ENCODE data around the gene CHST11.

The CHST11 gene

GRCh38 chr12:104680491-104680890, 223.7 kb downstream of the CHST11 start:
- no peak for TF ChIP-seq CTCF (IDR thresholded peaks at IDR 0.05; ENCODE audit: control insufficient read depth, extremely low read depth, insufficient read depth)
- H3K4me3 ChIP-seq (ENCODE audit: low read depth, low read length): no peak overlapping the region
- no peak for DNase-seq (ENCODE audit: low read depth)

GRCh38 chr12:104681012-104681690, 224.4 kb downstream of the CHST11 start:
- TF ChIP-seq CTCF (IDR thresholded peaks at IDR 0.05; ENCODE audit: control insufficient read depth, extremely low read depth, insufficient read depth): no peak
- no peak for DNase-seq (ENCODE audit: low read depth)

GRCh38 chr12:104682790-104683279, 226.1 kb downstream of the CHST11 start:
- no peak for TF ChIP-seq CTCF (IDR thresholded peaks at IDR 0.05; ENCODE audit: control insufficient read depth, extremely low read depth, insufficient read depth)
- no peak overlapping the region for H3K4me3 ChIP-seq (ENCODE audit: low read depth, low read length)
- no peak for DNase-seq (ENCODE audit: low read depth)

More at GRCh38 chr12:104681012-104681690, 224.4 kb downstream of the CHST11 start:
- H3K4me3 ChIP-seq (ENCODE audit: low read depth, low read length): no peak overlapping the region

GRCh38 chr12:104683831-104684503, 227.2 kb downstream of the CHST11 start:
- H3K4me3 ChIP-seq (ENCODE audit: low read depth, low read length): no peak overlapping the region
- no peak for DNase-seq (ENCODE audit: low read depth)
- TF ChIP-seq CTCF (IDR thresholded peaks at IDR 0.05; ENCODE audit: control insufficient read depth, extremely low read depth, insufficient read depth): no peak

- no peak overlapping the region for H3K4me3 ChIP-seq (ENCODE audit: low read depth, low read length)
- no peak for TF ChIP-seq CTCF (IDR thresholded peaks at IDR 0.05; ENCODE audit: control insufficient read depth, extremely low read depth, insufficient read depth)
- DNase-seq (ENCODE audit: low read depth): no peak
These were observed 228.1 kb downstream of the CHST11 start for GRCh38 chr12:104684884-104685283.

- no peak for DNase-seq (ENCODE audit: low read depth)
- no peak for TF ChIP-seq CTCF (IDR thresholded peaks at IDR 0.05; ENCODE audit: control insufficient read depth, extremely low read depth, insufficient read depth)
- H3K4me3 ChIP-seq (ENCODE audit: low read depth, low read length): no peak overlapping the region
These were observed 228.6 kb downstream of the CHST11 start for GRCh38 chr12:104685366-104685765.
